Right forelimb (tissue), 1 donor: ENCODE data around the gene ADGRG3.

Experiments used
- DNase-seq: peaks from one replicate; pipeline ENCODE4 v3.0.0-alpha.2; 2018

Gene ADGRG3

GRCh38 chr16:57668263-57668571 lies at the start of gene ADGRG3:
Gene ADGRG3 (plus strand): TSS chr16:57668306. CDS start chr16:57668348, 42 bp downstream.
- DNase-seq, result no peak

- DNase-seq, result peak; percentile 20
Observed at GRCh38 chr16:57619133-57619605, 48.9 kb upstream of the ADGRG3 start.

GRCh38 chr16:57619606-57620334 lies 48.3 kb upstream of the ADGRG3 start:
- peak; percentile 37 for DNase-seq

- peak; percentile 38 for DNase-seq
Observed at GRCh38 chr16:57620335-57621231, 47.5 kb upstream of the ADGRG3 start.

- DNase-seq, result no peak
Observed at GRCh38 chr16:57621521-57622271, 46.4 kb upstream of the ADGRG3 start.

GRCh38 chr16:57622361-57623250 lies 45.5 kb upstream of the ADGRG3 start:
- no peak for DNase-seq

- no peak for DNase-seq
Observed at GRCh38 chr16:57623251-57624043, 44.7 kb upstream of the ADGRG3 start.

GRCh38 chr16:57624044-57624688 lies 43.9 kb upstream of the ADGRG3 start:
- no peak for DNase-seq

GRCh38 chr16:57624806-57625500 lies 43.2 kb upstream of the ADGRG3 start:
- no peak for DNase-seq

GRCh38 chr16:57626420-57627170 lies 41.5 kb upstream of the ADGRG3 start:
- DNase-seq, result no peak

GRCh38 chr16:57627184-57627871 lies 40.8 kb upstream of the ADGRG3 start:
- DNase-seq, result no peak

GRCh38 chr16:57628008-57628781 lies 39.9 kb upstream of the ADGRG3 start, which contains the start of gene ADGRG1:
Gene ADGRG1 (plus strand): TSS chr16:57628630. CDS start chr16:57650288, 21,658 bp downstream.
- DNase-seq, result peak; percentile 69

- no peak for DNase-seq
Observed at GRCh38 chr16:57628783-57629293, 39.3 kb upstream of the ADGRG3 start.

- DNase-seq, result no peak
Observed at GRCh38 chr16:57629516-57630406, 38.3 kb upstream of the ADGRG3 start.

GRCh38 chr16:57630407-57630797 lies 37.7 kb upstream of the ADGRG3 start:
- no peak for DNase-seq
